A673 (cell line): Measurements from ENCODE around the gene NPIPB4.
"Not testable (repeated sequence)": the region's sequence is repeated elsewhere in the genome, so short reads cannot be mapped to it uniquely, and the experiment has no call there.

Source experiments
- CTCF ChIP-seq: fragments of 300-800, 200-600 bp; sonication (generic); conservative IDR thresholded peaks from 2 replicates; pipeline ENCODE4 v1.5.1; 2017; ENCODE audit warnings: low read depth, mild to moderate bottlenecking, antibody characterized with exemption, low read length, moderate library complexity, mixed read lengths
- EZH2 ChIP-seq: fragments of 200-600 bp; sonication (generic); IDR thresholded peaks from 2 replicates; pipeline ENCODE4 v1.6.1; 2017; ENCODE audit warnings: borderline replicate concordance, low read depth, mild to moderate bottlenecking, mixed read lengths, antibody characterized with exemption, low read length; ENCODE audit not compliant: poor library complexity, severe bottlenecking

GRCh38 chr16:21826067-21826706 is 31.4 kb downstream of the NPIPB4 start:
- not testable (repeated sequence) for TF ChIP-seq CTCF, EZH2
